Keratinocyte (primary cell): ENCODE data around the gene NDUFAF5. TPM values are rescaled to one million over a fixed set of nuclear protein-coding genes. Genes with fewer than 3 reads are reported as not detected.

ENCODE experiments used
- DNase-seq: peaks from one replicate; pipeline ENCODE4 v3.0.0-alpha.2; 2011; ENCODE audit warnings: low read depth, missing footprints, low spot score
- FAIRE-seq: peaks from 2 replicates; lab custom pipeline; 2011; peaks lifted over from hg19 to GRCh38; lab: Jason Lieb, UNC
- H2AFZ ChIP-seq: 2 replicates; pipeline ENCODE4 v1.6.0; 2012; ENCODE audit warnings: low read length, control low read depth, inconsistent platforms; ENCODE audit not compliant: control insufficient read depth
- H3K27ac ChIP-seq: 2 replicates; pipeline ENCODE4 v1.5.1; 2011; ENCODE audit warnings: low read length; ENCODE audit not compliant: control insufficient read depth, insufficient read depth
- H3K27me3 ChIP-seq: 3 replicates; pipeline ENCODE4 v1.6.0; 2011; ENCODE audit warnings: low read length; ENCODE audit not compliant: control insufficient read depth, insufficient read depth; ENCODE audit errors: extremely low read depth
- H3K36me3 ChIP-seq, 2 experiments: 2 replicates in 1 of 2; 3 replicates in 1 of 2; pipeline ENCODE4 v1.5.1; 2011; ENCODE audit warnings: low read length in 2 of 2, mild to moderate bottlenecking in 1 of 2; ENCODE audit not compliant: control insufficient read depth in 2 of 2, insufficient read depth in 2 of 2; ENCODE audit errors: extremely low read depth in 1 of 2
- H3K4me1 ChIP-seq: 3 replicates; pipeline ENCODE4 v1.5.1; 2011; ENCODE audit warnings: low read length; ENCODE audit not compliant: control insufficient read depth, insufficient read depth; ENCODE audit errors: extremely low read depth
- H3K4me2 ChIP-seq: 3 replicates; pipeline ENCODE4 v1.6.0; 2011; ENCODE audit warnings: low read depth, low read length; ENCODE audit not compliant: control insufficient read depth, insufficient read depth; ENCODE audit errors: extremely low read depth
- H3K4me3 ChIP-seq, 3 experiments: fragments of 200-600 bp in 1 of 3; sonication (generic) in 1 of 3; 2 replicates in 2 of 3; 3 replicates in 1 of 3; pipeline ENCODE4 v1.5.1; 2011 to 2016; ENCODE audit warnings: low read length in 3 of 3, mild to moderate bottlenecking in 3 of 3, control low read depth in 2 of 3, inconsistent platforms in 1 of 3, low read depth in 1 of 3, mixed read lengths in 1 of 3, mixed run types in 1 of 3, moderate library complexity in 1 of 3; ENCODE audit not compliant: control insufficient read depth in 2 of 3, insufficient read depth in 2 of 3; ENCODE audit errors: extremely low read depth in 1 of 3
- H3K79me2 ChIP-seq: 2 replicates; pipeline ENCODE4 v1.6.0; 2012; ENCODE audit warnings: low read length; ENCODE audit not compliant: control insufficient read depth, insufficient read depth
- H3K9ac ChIP-seq: 3 replicates; pipeline ENCODE4 v1.6.0; 2011; ENCODE audit warnings: low read length; ENCODE audit not compliant: control insufficient read depth, insufficient read depth; ENCODE audit errors: extremely low read depth
- H3K9me1 ChIP-seq: 3 replicates; pipeline ENCODE4 v1.6.0; 2011; ENCODE audit warnings: low read length; ENCODE audit not compliant: control insufficient read depth, insufficient read depth; ENCODE audit errors: extremely low read depth
- H3K9me3 ChIP-seq: 2 replicates; pipeline ENCODE4 v1.5.1; 2012; ENCODE audit warnings: low read depth, low read length; ENCODE audit not compliant: control insufficient read depth
- H4K20me1 ChIP-seq: 3 replicates; pipeline ENCODE4 v1.6.0; 2011; ENCODE audit warnings: low read length; ENCODE audit not compliant: control insufficient read depth, insufficient read depth; ENCODE audit errors: extremely low read depth
- EZH2 ChIP-seq: IDR thresholded peaks from one replicate; pipeline ENCODE4 v1.6.1; 2012; ENCODE audit warnings: inconsistent platforms, mild to moderate bottlenecking, low read length, moderate library complexity
- dilution Hi-C: fragments of 300-500 bp; cut with MboI; formaldehyde crosslinking; loops from one replicate; pipeline ENCODE4 v1.7.0; 2020; ENCODE audit warnings: low sequenced_read_pairs; ENCODE audit not compliant: extremely low pct_ligation_motif_present
- polyA plus RNA-seq, 5 experiments: library from polyadenylated mRNA; depleted of rRNA in 3 of 5; stranded (reverse) in 3 of 5; stranded (forward) in 1 of 5; unstranded in 1 of 5; fragments of >200 nt; gene quantifications; 1 replicate in 1 of 5; 2 replicates in 3 of 5; 3 replicates in 1 of 5; pipeline versions ENCODE4 v1.2.1 to v1.2.3, GENCODE V29; 2011 to 2012; ENCODE audit warnings: missing spikeins in 2 of 5, low read depth in 1 of 5, low replicate concordance in 1 of 5
- TF ChIP-seq, protein P1 (sequence below), 3 experiments: IDR thresholded peaks in 1 of 3; conservative IDR thresholded peaks in 1 of 3; optimal IDR thresholded peaks in 1 of 3; 2 replicates in 2 of 3; 3 replicates in 1 of 3; pipeline versions ENCODE3 to v1.5.1; 2011; ENCODE audit warnings: low read length in 3 of 3, mild to moderate bottlenecking in 3 of 3, moderate library complexity in 2 of 3, control low read depth in 1 of 3, inconsistent platforms in 1 of 3; ENCODE audit not compliant: insufficient read depth in 2 of 3; ENCODE audit errors: extremely low read depth in 1 of 3

NDUFAF5 gene
- polyA plus RNA-seq, 1 donor (not counting 4 experiments of a cell fraction or from before 2014, with no cell fraction given) = 26.4 TPM

DNA sequence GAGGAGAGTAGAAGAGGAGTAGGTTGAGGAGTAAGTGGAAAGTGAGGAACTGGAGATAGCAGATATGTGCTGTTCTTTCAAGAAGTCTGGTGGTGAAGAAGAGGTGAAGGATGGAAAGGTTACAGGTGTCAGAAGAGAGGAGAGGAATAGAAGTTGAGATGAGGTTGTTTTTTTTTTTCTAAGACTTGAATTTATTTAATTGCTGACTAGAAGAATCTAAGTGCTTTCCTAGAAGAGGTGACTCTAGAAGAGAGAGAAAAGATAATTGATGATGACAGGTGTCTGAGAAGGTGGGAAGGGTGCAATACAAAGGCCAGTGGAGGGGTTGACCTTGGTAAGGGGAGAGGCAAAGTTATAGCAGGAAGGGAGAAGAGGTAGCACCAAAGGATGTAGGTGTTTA, 25.6 kb downstream of the NDUFAF5 start:
- dilution Hi-C loops = no loop called here
- H3K36me3 ChIP-seq = peaks cover 18 to 33% of the 10 kb centered on the region in 2 experiments

GRCh38 chr20:13813910-13814309, 29.1 kb downstream of the NDUFAF5 start:
- FAIRE-seq = no peak
- no peak overlapping the region for H3K27ac ChIP-seq

More for the DNA sequence above, 25.6 kb downstream of the NDUFAF5 start:
- DNase-seq = no peak
- H3K27me3 ChIP-seq = no peaks in the 10 kb centered on the region
- no peak overlapping the region for H3K4me3 ChIP-seq
- FAIRE-seq = no peak
- H2AFZ ChIP-seq = no peak overlapping the region
- H3K4me1 ChIP-seq = no peaks in the 10 kb centered on the region
- no peak for TF ChIP-seq EZH2
- TF ChIP-seq, protein P1, sequence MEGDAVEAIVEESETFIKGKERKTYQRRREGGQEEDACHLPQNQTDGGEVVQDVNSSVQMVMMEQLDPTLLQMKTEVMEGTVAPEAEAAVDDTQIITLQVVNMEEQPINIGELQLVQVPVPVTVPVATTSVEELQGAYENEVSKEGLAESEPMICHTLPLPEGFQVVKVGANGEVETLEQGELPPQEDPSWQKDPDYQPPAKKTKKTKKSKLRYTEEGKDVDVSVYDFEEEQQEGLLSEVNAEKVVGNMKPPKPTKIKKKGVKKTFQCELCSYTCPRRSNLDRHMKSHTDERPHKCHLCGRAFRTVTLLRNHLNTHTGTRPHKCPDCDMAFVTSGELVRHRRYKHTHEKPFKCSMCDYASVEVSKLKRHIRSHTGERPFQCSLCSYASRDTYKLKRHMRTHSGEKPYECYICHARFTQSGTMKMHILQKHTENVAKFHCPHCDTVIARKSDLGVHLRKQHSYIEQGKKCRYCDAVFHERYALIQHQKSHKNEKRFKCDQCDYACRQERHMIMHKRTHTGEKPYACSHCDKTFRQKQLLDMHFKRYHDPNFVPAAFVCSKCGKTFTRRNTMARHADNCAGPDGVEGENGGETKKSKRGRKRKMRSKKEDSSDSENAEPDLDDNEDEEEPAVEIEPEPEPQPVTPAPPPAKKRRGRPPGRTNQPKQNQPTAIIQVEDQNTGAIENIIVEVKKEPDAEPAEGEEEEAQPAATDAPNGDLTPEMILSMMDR (optimal IDR thresholded peaks at IDR 0.05 in 1 of 3, IDR thresholded peaks at IDR 0.05 in 1 of 3, conservative IDR thresholded peaks at IDR 0.05 in 1 of 3; ENCODE audit: extremely low read depth in 1 of 3, insufficient read depth in 2 of 3, low read length in 3 of 3) = no peak
- H3K9me3 ChIP-seq = no peaks in the 10 kb centered on the region
- no peak overlapping the region for H3K4me2 ChIP-seq
- no peak overlapping the region for H3K9ac ChIP-seq
- no peaks in the 10 kb centered on the region for H4K20me1 ChIP-seq
- H3K9me1 ChIP-seq = no peaks in the 10 kb centered on the region
- no peak overlapping the region for H3K27ac ChIP-seq
- no peaks in the 10 kb centered on the region for H3K79me2 ChIP-seq

More at GRCh38 chr20:13813910-13814309, 29.1 kb downstream of the NDUFAF5 start:
- Histone ChIP-seq H4K20me1 (no peaks in the 10 kb centered on the region), H2AFZ (no peak overlapping the region), H3K27me3 (no peaks in the 10 kb centered on the region), H3K79me2 (no peaks in the 10 kb centered on the region), H3K36me3 (peaks cover 21 to 26% of the 10 kb centered on the region in 2 experiments), H3K4me2 (no peak overlapping the region), H3K9ac (no peak overlapping the region), H3K4me3 (no peak overlapping the region), H3K9me3 (no peaks in the 10 kb centered on the region), H3K4me1 (no peaks in the 10 kb centered on the region), H3K9me1 (no peaks in the 10 kb centered on the region)
- TF ChIP-seq, protein P1 (optimal IDR thresholded peaks at IDR 0.05 in 1 of 3, IDR thresholded peaks at IDR 0.05 in 1 of 3, conservative IDR thresholded peaks at IDR 0.05 in 1 of 3; ENCODE audit: extremely low read depth in 1 of 3, insufficient read depth in 2 of 3, low read length in 3 of 3) = no peak
- TF ChIP-seq EZH2 = no peak
- no peak for DNase-seq
- dilution Hi-C loops = no loop called here
